Left hindlimb (tissue), 1 donor: ENCODE data around the gene MSI2.

ENCODE experiments used
- DNase-seq: peaks from one replicate; pipeline ENCODE4 v3.0.0-alpha.2; 2018

Gene MSI2

GRCh38 chr17:57422574-57423164 is 166.3 kb downstream of the MSI2 start:
- no peak for DNase-seq

DNA sequence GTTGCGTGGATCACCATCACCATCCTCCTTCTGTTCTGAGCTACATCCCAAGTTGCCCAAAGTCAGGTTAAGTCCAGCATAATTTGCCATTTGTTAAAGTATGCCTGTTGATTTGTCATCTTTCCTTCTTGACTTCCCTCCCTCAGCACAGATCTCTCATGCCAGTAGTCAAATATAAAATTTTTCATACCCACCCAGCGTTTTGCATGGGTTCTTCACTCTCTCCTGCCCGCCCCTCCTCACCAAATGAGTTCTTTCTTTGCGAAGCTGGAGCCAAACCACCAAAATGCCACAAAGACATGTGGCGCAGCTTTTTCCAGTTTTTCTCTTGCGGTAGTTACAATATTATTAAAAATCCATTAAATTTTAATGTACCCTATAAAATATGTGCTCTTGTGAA is 167.2 kb downstream of the MSI2 start:
- no peak for DNase-seq

DNA sequence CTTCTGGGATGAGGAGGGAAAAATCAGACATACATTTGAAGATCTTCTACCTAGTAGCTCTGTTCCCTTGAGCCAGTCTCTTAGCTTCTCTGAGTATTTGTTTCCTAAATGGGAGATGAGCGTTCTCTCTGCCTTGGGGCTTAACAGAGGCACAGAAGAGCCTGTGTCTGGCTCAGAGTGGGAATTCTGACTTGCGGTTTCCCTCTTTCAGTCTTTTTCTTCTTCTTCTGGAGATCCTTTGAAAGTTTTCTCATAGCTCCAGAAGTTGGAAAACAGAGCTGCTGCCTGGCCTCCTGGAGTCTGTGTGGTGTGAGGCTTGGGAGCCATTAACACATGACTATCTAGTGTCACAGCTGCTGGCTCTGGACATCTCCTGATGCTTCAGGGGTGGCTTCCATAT is 167.9 kb downstream of the MSI2 start:
- DNase-seq = no peak

- no peak for DNase-seq
Observed at GRCh38 chr17:57424777-57425188, 168.5 kb downstream of the MSI2 start.

DNA sequence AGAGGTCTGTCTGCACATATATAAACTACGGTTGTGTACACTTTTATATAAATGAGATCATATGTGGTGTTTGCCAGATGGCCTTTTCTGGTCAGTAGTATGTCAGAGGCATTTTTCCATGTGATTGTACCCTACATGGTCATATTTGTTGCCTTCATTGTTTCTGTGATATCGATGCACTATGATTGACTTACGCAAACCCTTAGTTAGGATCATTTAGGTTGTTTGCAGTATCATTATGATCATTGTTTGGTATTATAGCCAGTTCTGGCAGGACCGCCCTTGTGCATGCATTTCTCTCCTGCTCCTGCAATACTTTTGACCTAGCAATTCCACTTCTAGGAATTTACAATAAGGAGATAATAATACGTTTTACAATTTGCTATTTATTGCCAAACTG is 169.1 kb downstream of the MSI2 start:
- DNase-seq = no peak

GRCh38 chr17:57425903-57426880 is 169.9 kb downstream of the MSI2 start:
- no peak for DNase-seq

GRCh38 chr17:57429966-57430365 is 173.6 kb downstream of the MSI2 start:
- no peak for DNase-seq

GRCh38 chr17:57431415-57431814 is 175.1 kb downstream of the MSI2 start:
- DNase-seq = no peak

DNA sequence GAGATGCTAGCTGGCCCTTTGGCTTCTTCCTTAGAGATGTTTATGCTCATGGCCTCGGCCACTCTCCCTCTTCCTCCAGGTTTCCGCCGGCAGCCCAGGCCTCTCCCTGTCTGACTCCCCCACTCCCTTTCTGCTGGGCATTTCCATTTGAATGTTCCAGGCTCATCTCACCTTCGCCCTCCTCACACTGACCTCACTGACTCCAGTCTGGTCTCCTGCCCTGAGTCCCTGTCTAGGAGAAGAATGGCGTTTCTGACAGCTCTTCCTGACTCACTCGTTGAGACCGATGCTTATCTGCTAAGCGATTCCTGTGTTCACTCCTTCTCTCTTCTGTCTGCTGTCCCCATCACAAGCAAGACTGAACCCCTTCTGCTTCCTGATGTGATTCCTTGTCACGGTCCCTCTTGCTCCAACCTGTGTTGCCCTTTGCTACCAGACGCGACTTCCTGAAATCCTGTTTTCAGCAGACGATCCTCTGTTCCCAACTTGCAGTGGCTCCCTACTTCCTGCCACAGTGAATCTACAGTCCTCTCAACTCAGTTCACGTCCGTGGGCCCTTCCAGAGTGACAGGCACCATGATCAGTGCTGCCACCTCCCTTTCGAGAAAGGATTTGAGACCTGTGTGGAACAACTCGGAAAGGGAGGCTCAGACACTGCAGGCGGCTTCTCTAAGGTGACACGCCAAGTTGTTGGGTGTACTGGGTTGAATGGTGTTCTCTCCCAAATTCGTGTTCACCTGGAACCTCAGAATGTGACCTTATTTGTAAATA is 176.4 kb downstream of the MSI2 start:
- DNase-seq = no peak

GRCh38 chr17:57433452-57433851 is 177.1 kb downstream of the MSI2 start:
- no peak for DNase-seq

DNA sequence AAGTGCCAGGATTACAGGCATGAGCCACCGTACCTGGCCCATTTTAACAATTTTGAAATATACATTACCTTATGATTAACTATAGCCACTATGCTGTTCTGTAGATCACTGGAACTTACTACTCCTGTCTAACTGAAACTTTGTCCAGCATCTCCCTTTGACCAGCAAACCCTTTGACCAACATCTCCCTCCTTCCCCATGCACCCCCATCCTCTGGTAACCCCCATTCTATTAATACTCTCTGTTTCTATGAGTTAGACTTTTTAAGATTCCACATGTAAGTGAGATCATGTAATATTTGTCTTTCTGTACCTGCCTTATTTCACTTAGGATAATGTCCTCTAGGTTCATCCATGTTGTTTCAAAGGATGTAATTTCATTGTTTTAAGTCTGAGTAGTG is 178.0 kb downstream of the MSI2 start:
- no peak for DNase-seq

- no peak for DNase-seq
Observed at GRCh38 chr17:57436565-57436964, 180.2 kb downstream of the MSI2 start.

DNA sequence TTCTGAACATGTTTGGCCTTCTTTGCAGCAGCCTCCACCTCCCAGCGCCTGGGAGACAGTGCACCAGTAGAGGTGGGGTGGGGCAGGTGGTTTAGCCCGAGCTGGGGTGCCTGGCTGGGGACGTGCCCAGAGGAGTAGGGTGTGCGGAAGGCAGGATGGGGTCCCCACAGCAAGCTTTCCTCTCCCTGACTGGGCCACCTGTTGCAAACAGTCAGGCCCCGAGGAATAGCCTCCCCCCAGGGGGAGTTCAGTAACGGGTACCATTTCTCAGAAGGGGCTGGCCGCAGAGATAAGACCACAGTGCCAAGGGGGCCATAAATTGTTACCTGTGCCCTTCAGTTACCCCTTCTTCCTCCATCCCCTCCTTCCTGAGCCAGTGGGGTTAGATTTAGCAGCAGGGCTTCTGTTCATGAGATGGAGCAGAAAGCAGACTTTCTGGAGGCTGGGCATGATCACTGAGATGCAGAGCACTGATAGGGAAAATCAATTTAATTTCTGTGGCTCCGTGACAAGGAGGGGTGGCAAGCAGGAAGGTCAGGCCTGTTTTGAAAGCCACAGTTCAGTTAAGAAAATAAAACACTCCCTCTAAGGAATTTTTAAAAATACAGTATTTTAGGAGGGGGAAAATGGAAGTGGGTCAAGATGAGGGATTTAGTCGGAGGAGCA is 181.9 kb downstream of the MSI2 start:
- no peak for DNase-seq

- no peak for DNase-seq
Observed at GRCh38 chr17:57439651-57440050, 183.3 kb downstream of the MSI2 start.

DNA sequence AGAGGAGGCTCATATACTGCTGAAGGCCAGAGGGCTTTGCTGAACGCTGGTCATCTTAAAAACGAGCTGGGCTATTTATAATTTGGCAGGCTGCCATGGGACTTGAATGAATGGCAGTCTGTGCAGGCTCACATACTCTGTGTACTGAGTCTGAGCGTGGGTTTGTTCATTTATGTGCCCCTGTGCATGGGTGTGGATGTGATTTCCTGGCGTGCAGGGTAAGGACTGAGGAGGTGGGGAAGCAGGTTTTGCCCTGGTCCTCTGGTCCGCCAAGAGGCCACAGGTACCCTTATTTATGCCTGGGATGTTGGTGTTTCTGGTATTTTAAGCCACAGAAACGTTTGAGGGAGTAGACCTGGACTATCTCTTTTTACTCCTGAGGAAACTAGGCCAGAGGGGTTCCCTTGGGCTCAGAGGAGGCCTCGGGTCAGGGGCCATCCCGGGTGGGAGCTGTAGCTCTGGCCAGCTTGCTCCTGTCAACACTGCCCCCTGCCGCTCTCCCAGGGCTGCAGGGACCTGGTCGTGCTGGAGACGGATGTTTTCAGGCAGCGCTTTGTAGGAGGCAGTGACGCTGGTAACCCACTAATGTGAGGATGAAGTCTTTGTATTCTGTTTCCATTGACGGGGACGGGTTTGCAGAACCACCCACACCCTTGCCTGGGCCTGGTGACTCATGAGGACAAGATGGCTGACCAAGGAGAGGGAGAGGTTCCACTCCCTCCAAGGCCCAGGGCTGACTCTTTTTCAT is 184.4 kb downstream of the MSI2 start:
- DNase-seq = peak; percentile 75

DNA sequence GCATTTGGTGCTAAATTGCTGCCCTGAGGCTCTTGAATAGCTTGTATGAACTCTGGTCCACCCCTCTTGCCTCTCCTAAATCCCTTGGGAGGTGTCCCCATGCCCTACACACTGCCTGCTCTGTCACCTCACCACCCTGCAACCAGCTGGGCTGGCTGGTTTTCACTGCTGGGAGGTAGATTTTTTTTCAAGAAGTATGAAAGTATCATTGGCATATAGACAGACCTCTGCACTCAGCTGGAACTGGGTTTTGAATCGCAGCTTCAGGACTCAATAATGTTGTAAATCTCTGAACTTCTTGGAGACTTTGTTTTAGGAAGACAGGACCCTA is 184.9 kb downstream of the MSI2 start:
- no peak for DNase-seq

DNA sequence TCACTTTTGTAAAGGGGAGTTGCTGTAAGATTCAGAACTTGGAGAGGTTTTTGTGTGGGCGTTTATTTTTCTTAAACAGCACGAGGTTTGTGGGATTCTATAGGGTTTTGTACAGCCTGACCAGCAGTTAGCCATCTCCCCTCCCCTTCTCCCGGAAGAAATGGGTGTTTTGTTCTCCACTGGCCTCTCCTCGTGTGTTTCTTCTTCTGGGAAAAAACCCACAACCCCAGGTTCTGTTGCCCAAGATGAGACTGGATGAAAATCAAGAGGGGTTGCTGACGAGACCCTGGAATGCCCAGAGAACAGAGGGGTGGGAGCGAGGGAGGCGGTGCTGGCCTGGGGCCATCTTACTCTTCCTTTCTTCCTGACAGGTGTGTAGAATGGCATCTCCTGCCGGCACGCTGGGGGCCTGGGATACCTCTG is 186.1 kb downstream of the MSI2 start:
- no peak for DNase-seq

GRCh38 chr17:57442914-57443571 is 186.7 kb downstream of the MSI2 start:
- peak; percentile 66 for DNase-seq

DNA sequence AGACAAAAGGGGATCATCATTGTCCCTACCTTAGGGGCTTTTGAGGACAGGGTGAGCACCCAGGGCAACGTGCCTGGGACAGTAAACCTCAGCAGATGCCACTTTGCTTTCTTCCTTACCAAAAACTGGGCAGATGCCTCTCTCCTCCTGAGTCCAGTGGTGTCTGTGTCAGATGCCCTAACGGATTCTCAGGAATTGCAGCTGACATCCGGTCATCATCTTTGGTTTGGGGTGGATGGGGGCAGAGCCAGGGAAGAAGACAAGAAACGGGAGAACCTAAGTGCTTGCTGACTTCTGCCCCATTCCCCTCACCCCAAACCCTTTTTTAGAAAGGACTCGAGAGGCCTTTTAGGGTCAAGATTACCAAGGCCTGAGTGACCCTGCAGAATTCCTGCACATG is 187.5 kb downstream of the MSI2 start:
- DNase-seq = no peak

DNA sequence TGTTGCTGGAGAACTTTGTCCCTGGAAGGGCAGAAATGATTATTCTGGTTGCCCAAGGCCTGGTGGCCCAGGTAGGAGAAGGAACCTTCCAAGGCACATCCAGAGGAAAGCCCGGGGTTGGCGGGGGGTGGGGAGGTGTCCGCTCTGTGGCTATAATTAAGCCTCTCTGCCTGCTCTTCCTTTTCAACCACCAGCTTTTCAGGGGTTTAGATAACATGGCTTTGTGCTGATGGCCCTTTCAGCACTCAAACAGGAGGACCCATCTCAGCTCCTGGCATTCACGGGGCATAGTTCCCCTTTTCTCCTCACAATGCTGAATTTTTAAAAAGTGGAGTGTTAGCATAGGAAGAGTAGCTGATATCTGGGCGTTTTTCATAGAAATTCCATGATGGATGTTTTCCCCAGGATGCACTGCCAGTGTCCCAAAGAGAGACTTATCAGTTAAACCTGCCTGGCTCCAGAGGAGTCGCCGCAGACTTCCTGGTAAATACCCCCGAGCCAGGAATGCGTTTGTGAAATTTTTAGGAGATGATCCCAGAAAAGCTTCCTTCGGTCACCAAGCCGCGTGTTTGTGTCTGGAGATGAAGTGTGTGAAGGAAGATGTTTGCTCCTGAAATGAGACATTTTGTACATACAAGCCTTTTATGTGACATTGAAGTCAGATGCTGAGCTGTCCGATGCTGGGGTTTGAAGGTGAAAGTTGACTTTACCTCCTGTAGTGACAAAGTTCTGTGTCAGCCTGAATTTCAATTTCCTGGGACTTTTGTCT is 188.5 kb downstream of the MSI2 start:
- DNase-seq = no peak
